Activated naive CD8-positive, alpha-beta T cell treated with anti-CD3 and anti-CD28 coated beads, Interleukin-2, amount 10 ng/mL, durations not matched to agents 7 days and 5 days (primary cell): ENCODE measurements around the gene EPM2AIP1. TPM values are rescaled to one million over a fixed set of nuclear protein-coding genes. Genes with fewer than 3 reads are reported as not detected.

Source experiments
- ATAC-seq: fragments of 150-1000 bp; cut with Tn5 transposase; one replicate; pipeline ENCODE4 v1.10.0; 2021; ENCODE audit warnings: low read depth, moderate library complexity
- POLR2A ChIA-PET: fragments of 350-600 bp; sonication (Branson Sonifier 250); formaldehyde crosslinking; loops from one replicate; lab custom pipeline; 2021; ENCODE audit warnings: antibody characterized with exemption; lab: Charles Lee
- DNase-seq: peaks from one replicate; pipeline ENCODE4 v3.0.0; 2021
- H3K27ac Mint-ChIP-seq: one replicate; pipeline ENCODE4 v1.8.0; 2022; ENCODE audit warnings: mild to moderate bottlenecking, mixed read lengths
- H3K27me3 Mint-ChIP-seq: one replicate; pipeline ENCODE4 v1.8.0; 2022; ENCODE audit warnings: mild to moderate bottlenecking, moderate library complexity, mixed read lengths
- H3K36me3 Mint-ChIP-seq: one replicate; pipeline ENCODE4 v1.8.0; 2021; ENCODE audit warnings: mild to moderate bottlenecking, mixed read lengths
- H3K4me1 Mint-ChIP-seq: one replicate; pipeline ENCODE4 v1.8.0; 2021; ENCODE audit warnings: mixed read lengths
- H3K4me3 Mint-ChIP-seq: one replicate; pipeline ENCODE4 v1.8.0; 2022; ENCODE audit warnings: mild to moderate bottlenecking, moderate library complexity, mixed read lengths
- H3K9me3 Mint-ChIP-seq: one replicate; pipeline ENCODE4 v1.8.0; 2021; ENCODE audit warnings: mixed read lengths
- total RNA-seq, 2 experiments: library from RNA; stranded (reverse); gene quantifications; one replicate each; pipeline ENCODE4 v1.2.3, GENCODE V29; 2021

Gene EPM2AIP1
- total RNA-seq, 2 experiments from 2014 or later = 26.8 to 28.6 TPM

- Mint-ChIP-seq H3K36me3 (peaks cover 49% of the 10 kb centered on the region), H3K27me3 (no peaks in the 10 kb centered on the region), H3K9me3 (no peaks in the 10 kb centered on the region), H3K27ac (no peak overlapping the region), H3K4me3 (no peak overlapping the region), H3K4me1 (peaks cover 12% of the 10 kb centered on the region)
- DNase-seq (no peak), ATAC-seq (no peak)
- POLR2A ChIA-PET = no interaction called here
These were observed 32.8 kb upstream of the EPM2AIP1 start for GRCh38 chr3:37025561-37026335.

GRCh38 chr3:37024820-37025405 is 32.0 kb upstream of the EPM2AIP1 start:
- DNase-seq = no peak
- Mint-ChIP-seq H3K4me3 (no peak overlapping the region), H3K27ac (peak overlapping the region; percentile 41), H3K9me3 (no peaks in the 10 kb centered on the region), H3K36me3 (peaks cover 53% of the 10 kb centered on the region), H3K27me3 (no peaks in the 10 kb centered on the region), H3K4me1 (peaks cover 10% of the 10 kb centered on the region)
- no peak for ATAC-seq
- POLR2A ChIA-PET = interaction anchor here (1.1 kb wide), 1 partner anchor 10 kb away, joined by 3 read pairs; no protein-coding TSS in a partner anchor

GRCh38 chr3:37024092-37024491 is 31.2 kb upstream of the EPM2AIP1 start:
- POLR2A ChIA-PET = interaction anchor here (1.0 to 1.1 kb wide), 2 partner anchors 11 to 32 kb away, joined by 3 read pairs; partner anchors contain the start of gene EPM2AIP1

GRCh38 chr3:37017683-37018082 is 24.8 kb upstream of the EPM2AIP1 start:
- ATAC-seq (no peak), DNase-seq (no peak)
- POLR2A ChIA-PET = no interaction called here
- Mint-ChIP-seq H3K4me3 (no peak overlapping the region), H3K27ac (no peak overlapping the region), H3K27me3 (no peaks in the 10 kb centered on the region), H3K9me3 (no peaks in the 10 kb centered on the region), H3K4me1 (peaks cover 2% of the 10 kb centered on the region), H3K36me3 (peaks cover 45% of the 10 kb centered on the region)

More at GRCh38 chr3:37024092-37024491, 31.2 kb upstream of the EPM2AIP1 start:
- H3K9me3 Mint-ChIP-seq = no peaks in the 10 kb centered on the region
- H3K27me3 Mint-ChIP-seq = no peaks in the 10 kb centered on the region
- H3K4me3 Mint-ChIP-seq = no peak overlapping the region
- no peak overlapping the region for H3K27ac Mint-ChIP-seq
- H3K36me3 Mint-ChIP-seq = peaks cover 54% of the 10 kb centered on the region
- H3K4me1 Mint-ChIP-seq = peaks cover 10% of the 10 kb centered on the region
- ATAC-seq = no peak
- no peak for DNase-seq

- Mint-ChIP-seq H3K27ac (no peak overlapping the region), H3K4me1 (peaks cover 2% of the 10 kb centered on the region), H3K9me3 (no peaks in the 10 kb centered on the region), H3K4me3 (no peak overlapping the region), H3K36me3 (peaks cover 41% of the 10 kb centered on the region), H3K27me3 (no peaks in the 10 kb centered on the region)
- POLR2A ChIA-PET = no interaction called here
- no peak for ATAC-seq
- no peak for DNase-seq
These were observed 24.0 kb upstream of the EPM2AIP1 start for GRCh38 chr3:37016903-37017302.

- Mint-ChIP-seq H3K36me3 (peaks cover 45% of the 10 kb centered on the region), H3K4me1 (peaks cover 1% of the 10 kb centered on the region), H3K9me3 (no peaks in the 10 kb centered on the region), H3K27me3 (no peaks in the 10 kb centered on the region), H3K27ac (no peak overlapping the region), H3K4me3 (no peak overlapping the region)
- ATAC-seq = no peak
- POLR2A ChIA-PET = no interaction called here
- no peak for DNase-seq
These were observed 22.7 kb upstream of the EPM2AIP1 start for GRCh38 chr3:37015642-37016041.

- H3K36me3 Mint-ChIP-seq = peaks cover 42% of the 10 kb centered on the region
- POLR2A ChIA-PET = no interaction called here
- no peak overlapping the region for H3K4me3 Mint-ChIP-seq
- DNase-seq = no peak
- no peak for ATAC-seq
- H3K4me1 Mint-ChIP-seq = peaks cover 1% of the 10 kb centered on the region
- no peak overlapping the region for H3K27ac Mint-ChIP-seq
- no peaks in the 10 kb centered on the region for H3K27me3 Mint-ChIP-seq
- no peaks in the 10 kb centered on the region for H3K9me3 Mint-ChIP-seq
These were observed 21.7 kb upstream of the EPM2AIP1 start for GRCh38 chr3:37014620-37015019.

- DNase-seq (peak; percentile 93), ATAC-seq (peak; percentile 84)
- Mint-ChIP-seq H3K4me3 (no peak within 1 kb of the TSS), H3K27me3 (no peaks in the 10 kb centered on the region), H3K27ac (no peak within 1 kb of the TSS), H3K4me1 (peaks cover 38% of the 10 kb centered on the region), H3K36me3 (peaks cover 35% of the 10 kb centered on the region), H3K9me3 (no peaks in the 10 kb centered on the region)
- POLR2A ChIA-PET = interaction anchor here (0.6 to 2.6 kb wide), 16 partner anchors 11 to 251 kb away, joined by 3 to 10 read pairs (median 4); no protein-coding TSS in a partner anchor
These were observed 674 bp upstream of the EPM2AIP1 start, which contains the start of gene MLH1 for GRCh38 chr3:36993326-36994283. MLH1 (plus strand) TSS chr3:36993518; CDS start chr3:36993548, 30 bp downstream.

- peaks cover 45% of the 10 kb centered on the region for H3K4me1 Mint-ChIP-seq
- H3K4me3 Mint-ChIP-seq = no peak overlapping the region
- H3K27me3 Mint-ChIP-seq = no peaks in the 10 kb centered on the region
- no peaks in the 10 kb centered on the region for H3K9me3 Mint-ChIP-seq
- POLR2A ChIA-PET = interaction anchor here (0.7 to 2.6 kb wide), 17 partner anchors 10 to 253 kb away, joined by 3 to 10 read pairs (median 5); no protein-coding TSS in a partner anchor
- ATAC-seq = no peak
- peaks cover 37% of the 10 kb centered on the region for H3K36me3 Mint-ChIP-seq
- no peak overlapping the region for H3K27ac Mint-ChIP-seq
- DNase-seq = no peak
These were observed 767 bp downstream of the EPM2AIP1 start for GRCh38 chr3:36991923-36992805.

GRCh38 chr3:36991147-36991546 is 1.8 kb downstream of the EPM2AIP1 start:
- Mint-ChIP-seq H3K4me3 (no peak overlapping the region), H3K4me1 (peaks cover 38% of the 10 kb centered on the region), H3K9me3 (no peaks in the 10 kb centered on the region), H3K27ac (no peak overlapping the region), H3K36me3 (peaks cover 29% of the 10 kb centered on the region), H3K27me3 (no peaks in the 10 kb centered on the region)
- ATAC-seq = no peak
- DNase-seq = no peak
- POLR2A ChIA-PET = interaction anchor here (1.0 to 2.1 kb wide), 3 partner anchors 17 to 98 kb away, joined by 3 to 7 read pairs (median 5); no protein-coding TSS in a partner anchor

- H3K4me1 Mint-ChIP-seq = peaks cover 41% of the 10 kb centered on the region
- H3K27me3 Mint-ChIP-seq = no peaks in the 10 kb centered on the region
- POLR2A ChIA-PET = no interaction called here
- ATAC-seq (no peak), DNase-seq (no peak)
- peaks cover 42% of the 10 kb centered on the region for H3K36me3 Mint-ChIP-seq
- H3K9me3 Mint-ChIP-seq = no peaks in the 10 kb centered on the region
- H3K27ac Mint-ChIP-seq = no peak overlapping the region
- H3K4me3 Mint-ChIP-seq = peak overlapping the region; percentile 75
These were observed 3.4 kb downstream of the EPM2AIP1 start for GRCh38 chr3:36989568-36989967.

GRCh38 chr3:36989005-36989404 is 3.9 kb downstream of the EPM2AIP1 start:
- H3K36me3 Mint-ChIP-seq = peaks cover 47% of the 10 kb centered on the region
- peak overlapping the region; percentile 49 for H3K27ac Mint-ChIP-seq
- H3K4me1 Mint-ChIP-seq = peaks cover 37% of the 10 kb centered on the region
- H3K27me3 Mint-ChIP-seq = no peaks in the 10 kb centered on the region
- no peaks in the 10 kb centered on the region for H3K9me3 Mint-ChIP-seq
- DNase-seq (no peak), ATAC-seq (no peak)
- POLR2A ChIA-PET = interaction anchor here (0.6 to 0.7 kb wide), 3 partner anchors 15 to 190 kb away, joined by 3 to 6 read pairs (median 3); no protein-coding TSS in a partner anchor
- peak overlapping the region; percentile 75 for H3K4me3 Mint-ChIP-seq
